HUES6 (cell line): Measurements from ENCODE around the gene ST14.

Experiments used
- H3K27ac ChIP-seq: 2 replicates; pipeline ENCODE4 v1.7.0; 2013; ENCODE audit warnings: low read depth, mild to moderate bottlenecking, low read length, inconsistent platforms
- H3K27me3 ChIP-seq: 2 replicates; pipeline ENCODE4 v1.6.1; 2013; ENCODE audit warnings: low read length; ENCODE audit not compliant: control insufficient read depth, insufficient read depth
- H3K36me3 ChIP-seq: 2 replicates; pipeline ENCODE4 v1.6.1; 2013; ENCODE audit warnings: low read length; ENCODE audit not compliant: control insufficient read depth, insufficient read depth
- H3K4me1 ChIP-seq: 2 replicates; pipeline ENCODE4 v1.6.1; 2013; ENCODE audit warnings: low read length; ENCODE audit not compliant: control insufficient read depth, insufficient read depth
- H3K4me3 ChIP-seq: 2 replicates; pipeline ENCODE4 v1.5.1; 2013; ENCODE audit warnings: low read depth, low read length
- H3K9ac ChIP-seq: one replicate; pipeline ENCODE4 v1.6.1; 2013; ENCODE audit warnings: mild to moderate bottlenecking, low read length
- H3K9me3 ChIP-seq: 2 replicates; pipeline ENCODE4 v1.6.1; 2013; ENCODE audit warnings: low read depth, low read length; ENCODE audit not compliant: control insufficient read depth, insufficient read depth

Gene ST14

GRCh38 chr11:130180491-130180890, 20.9 kb downstream of the ST14 start:
- Histone ChIP-seq H3K9me3 (no peaks in the 10 kb centered on the region), H3K27me3 (no peaks in the 10 kb centered on the region), H3K27ac (no peak overlapping the region), H3K9ac (no peak overlapping the region), H3K4me3 (no peak overlapping the region), H3K36me3 (no peaks in the 10 kb centered on the region), H3K4me1 (no peaks in the 10 kb centered on the region; the same call in 1 of the 2 replicates)

- H3K27ac ChIP-seq = no peak overlapping the region
- H3K4me1 ChIP-seq = no peaks in the 10 kb centered on the region; the same call in 1 of the 2 replicates
- H3K9ac ChIP-seq = no peak overlapping the region
- H3K27me3 ChIP-seq = no peaks in the 10 kb centered on the region
- no peaks in the 10 kb centered on the region for H3K36me3 ChIP-seq
- H3K4me3 ChIP-seq = no peak overlapping the region
- no peaks in the 10 kb centered on the region for H3K9me3 ChIP-seq
Observed at GRCh38 chr11:130180896-130181294, 21.3 kb downstream of the ST14 start.

DNA sequence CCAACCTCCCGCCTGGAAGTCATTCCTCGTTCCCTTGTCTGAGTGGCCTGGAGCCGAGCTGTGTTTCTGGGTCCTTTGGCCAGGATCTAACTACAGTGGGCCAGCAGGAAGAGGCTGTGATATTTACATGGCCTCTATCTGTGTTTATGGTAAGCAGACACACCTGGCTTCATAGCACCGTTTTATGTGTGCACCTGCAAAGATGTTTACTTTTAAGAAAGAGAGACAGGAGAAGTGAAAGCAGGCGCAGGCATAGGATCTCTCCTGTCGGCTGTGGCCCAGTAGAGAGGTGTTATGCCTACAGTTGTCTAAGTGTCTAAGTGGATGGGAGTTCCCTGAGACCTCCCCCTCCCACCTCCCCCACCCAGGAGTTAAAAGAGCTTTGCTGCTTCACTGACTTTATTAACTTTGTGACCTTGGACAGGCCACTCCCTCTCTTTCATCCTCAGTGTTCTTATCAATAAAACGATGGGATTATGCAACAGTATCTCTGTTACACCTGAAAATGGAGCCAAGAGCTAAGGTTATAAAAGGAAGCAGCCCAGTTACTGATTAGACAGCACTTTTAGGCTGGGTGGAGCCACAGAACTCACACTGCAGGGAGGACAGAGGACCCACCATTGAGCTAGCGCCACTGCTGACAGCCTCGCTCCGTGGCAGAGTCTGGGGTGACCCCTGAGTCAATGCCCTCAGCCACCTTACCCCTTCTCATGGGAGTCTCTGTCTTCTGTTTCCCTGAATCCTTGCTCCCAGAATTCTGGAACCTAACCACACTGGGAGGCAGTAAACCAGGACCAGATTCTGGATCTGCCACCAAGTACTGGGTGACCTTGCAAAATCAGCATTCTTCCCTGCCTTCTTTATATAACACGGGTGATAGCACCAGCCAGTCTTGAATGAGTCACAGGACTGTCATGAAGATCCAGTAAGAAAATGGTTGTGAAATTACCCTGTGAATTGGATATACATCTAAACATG, 22.0 kb downstream of the ST14 start:
- Histone ChIP-seq H3K4me1 (no peaks in the 10 kb centered on the region; the same call in 1 of the 2 replicates), H3K36me3 (no peaks in the 10 kb centered on the region), H3K27ac (no peak overlapping the region), H3K9me3 (no peaks in the 10 kb centered on the region), H3K4me3 (no peak overlapping the region), H3K9ac (no peak overlapping the region), H3K27me3 (no peaks in the 10 kb centered on the region)

GRCh38 chr11:130183878-130184610, 24.5 kb downstream of the ST14 start:
- H3K27me3 ChIP-seq = no peaks in the 10 kb centered on the region
- H3K9me3 ChIP-seq = no peaks in the 10 kb centered on the region
- H3K27ac ChIP-seq = no peak overlapping the region
- no peak overlapping the region for H3K9ac ChIP-seq
- H3K36me3 ChIP-seq = no peaks in the 10 kb centered on the region
- H3K4me3 ChIP-seq = no peak overlapping the region
- H3K4me1 ChIP-seq = peaks cover 5% of the 10 kb centered on the region; the same call in 1 of the 2 replicates

- Histone ChIP-seq H3K9ac (no peak overlapping the region), H3K4me3 (no peak overlapping the region), H3K9me3 (no peaks in the 10 kb centered on the region), H3K36me3 (no peaks in the 10 kb centered on the region), H3K4me1 (peaks cover 5% of the 10 kb centered on the region; the same call in 1 of the 2 replicates), H3K27me3 (no peaks in the 10 kb centered on the region), H3K27ac (no peak overlapping the region)
Observed at GRCh38 chr11:130187096-130187495, 27.5 kb downstream of the ST14 start.

GRCh38 chr11:130188047-130188446, 28.5 kb downstream of the ST14 start:
- Histone ChIP-seq H3K4me1 (peaks cover 5% of the 10 kb centered on the region; the same call in 1 of the 2 replicates), H3K36me3 (no peaks in the 10 kb centered on the region), H3K27me3 (no peaks in the 10 kb centered on the region), H3K27ac (no peak overlapping the region), H3K9ac (no peak overlapping the region), H3K9me3 (no peaks in the 10 kb centered on the region), H3K4me3 (no peak overlapping the region)

- Histone ChIP-seq H3K36me3 (no peaks in the 10 kb centered on the region), H3K27me3 (no peaks in the 10 kb centered on the region), H3K4me3 (no peak overlapping the region), H3K4me1 (peaks cover 5% of the 10 kb centered on the region; the same call in 1 of the 2 replicates), H3K27ac (no peak overlapping the region), H3K9me3 (no peaks in the 10 kb centered on the region), H3K9ac (no peak overlapping the region)
Observed at GRCh38 chr11:130188585-130189347, 29.2 kb downstream of the ST14 start.

DNA sequence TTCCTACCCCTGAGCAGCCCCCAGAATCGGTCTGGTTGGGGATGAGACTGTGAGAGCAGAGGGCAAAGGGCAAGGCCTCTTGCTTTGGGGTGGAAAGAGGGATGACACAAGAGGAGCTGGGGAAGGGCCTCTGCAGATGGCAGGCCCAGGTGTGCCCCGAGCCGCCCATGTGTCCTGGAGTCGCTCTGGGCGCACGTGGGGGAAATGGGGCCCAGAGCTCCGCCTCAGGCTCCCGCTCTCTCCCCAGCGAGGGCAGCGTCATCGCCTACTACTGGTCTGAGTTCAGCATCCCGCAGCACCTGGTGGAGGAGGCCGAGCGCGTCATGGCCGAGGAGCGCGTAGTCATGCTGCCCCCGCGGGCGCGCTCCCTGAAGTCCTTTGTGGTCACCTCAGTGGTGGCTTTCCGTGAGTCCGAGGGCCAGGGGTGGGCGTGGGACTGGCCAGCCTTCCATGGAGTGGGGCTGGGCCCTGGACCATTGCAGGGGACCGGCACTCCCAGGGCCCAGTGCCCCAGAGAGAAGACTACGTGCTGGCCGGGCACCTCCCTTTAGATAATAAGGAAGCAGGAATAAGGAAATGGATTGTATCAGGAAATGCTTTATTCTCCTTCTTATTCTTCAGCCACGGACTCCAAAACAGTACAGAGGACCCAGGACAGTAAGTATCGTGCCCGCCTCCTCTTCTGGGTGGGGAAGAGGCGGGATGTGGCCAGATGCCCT, 30.1 kb downstream of the ST14 start:
- no peaks in the 10 kb centered on the region for H3K27me3 ChIP-seq
- H3K9me3 ChIP-seq = no peaks in the 10 kb centered on the region
- no peak overlapping the region for H3K9ac ChIP-seq
- no peak overlapping the region for H3K27ac ChIP-seq
- H3K4me1 ChIP-seq = peaks cover 5% of the 10 kb centered on the region; the same call in 1 of the 2 replicates
- no peaks in the 10 kb centered on the region; the same call in 1 of the 2 replicates for H3K36me3 ChIP-seq
- no peak overlapping the region for H3K4me3 ChIP-seq

DNA sequence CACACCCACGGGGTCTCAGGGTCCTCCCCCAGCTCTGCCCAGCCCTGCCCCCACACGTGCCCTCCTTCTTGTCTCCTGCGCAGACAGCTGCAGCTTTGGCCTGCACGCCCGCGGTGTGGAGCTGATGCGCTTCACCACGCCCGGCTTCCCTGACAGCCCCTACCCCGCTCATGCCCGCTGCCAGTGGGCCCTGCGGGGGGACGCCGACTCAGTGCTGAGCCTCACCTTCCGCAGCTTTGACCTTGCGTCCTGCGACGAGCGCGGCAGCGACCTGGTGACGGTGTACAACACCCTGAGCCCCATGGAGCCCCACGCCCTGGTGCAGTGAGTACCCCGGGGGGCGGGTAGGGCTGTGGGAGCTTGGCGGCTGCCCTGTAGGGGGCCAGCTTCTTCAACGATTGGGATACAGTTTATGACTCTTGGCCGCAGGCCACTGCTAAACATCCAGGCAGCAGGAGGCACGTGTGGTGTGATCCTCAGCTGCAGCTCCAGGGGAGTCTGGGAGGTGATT, 30.8 kb downstream of the ST14 start:
- H3K36me3 ChIP-seq = no peaks in the 10 kb centered on the region; the same call in 1 of the 2 replicates
- no peak overlapping the region for H3K27ac ChIP-seq

GRCh38 chr11:130191896-130192295, 32.3 kb downstream of the ST14 start:
- peaks cover 5% of the 10 kb centered on the region; the same call in 1 of the 2 replicates for H3K4me1 ChIP-seq
- no peaks in the 10 kb centered on the region for H3K27me3 ChIP-seq
- no peak overlapping the region for H3K27ac ChIP-seq
- no peak overlapping the region for H3K9ac ChIP-seq
- H3K9me3 ChIP-seq = no peaks in the 10 kb centered on the region
- H3K36me3 ChIP-seq = no peaks in the 10 kb centered on the region; the same call in 1 of the 2 replicates
- H3K4me3 ChIP-seq = no peak overlapping the region

More for the DNA sequence above, 30.8 kb downstream of the ST14 start:
- H3K9me3 ChIP-seq = no peaks in the 10 kb centered on the region
- H3K27me3 ChIP-seq = no peaks in the 10 kb centered on the region
- H3K9ac ChIP-seq = no peak overlapping the region
- no peak overlapping the region for H3K4me3 ChIP-seq
- peaks cover 5% of the 10 kb centered on the region; the same call in 1 of the 2 replicates for H3K4me1 ChIP-seq
